ENCODE data around the gene CCDC9.

Gene CCDC9

DNA sequence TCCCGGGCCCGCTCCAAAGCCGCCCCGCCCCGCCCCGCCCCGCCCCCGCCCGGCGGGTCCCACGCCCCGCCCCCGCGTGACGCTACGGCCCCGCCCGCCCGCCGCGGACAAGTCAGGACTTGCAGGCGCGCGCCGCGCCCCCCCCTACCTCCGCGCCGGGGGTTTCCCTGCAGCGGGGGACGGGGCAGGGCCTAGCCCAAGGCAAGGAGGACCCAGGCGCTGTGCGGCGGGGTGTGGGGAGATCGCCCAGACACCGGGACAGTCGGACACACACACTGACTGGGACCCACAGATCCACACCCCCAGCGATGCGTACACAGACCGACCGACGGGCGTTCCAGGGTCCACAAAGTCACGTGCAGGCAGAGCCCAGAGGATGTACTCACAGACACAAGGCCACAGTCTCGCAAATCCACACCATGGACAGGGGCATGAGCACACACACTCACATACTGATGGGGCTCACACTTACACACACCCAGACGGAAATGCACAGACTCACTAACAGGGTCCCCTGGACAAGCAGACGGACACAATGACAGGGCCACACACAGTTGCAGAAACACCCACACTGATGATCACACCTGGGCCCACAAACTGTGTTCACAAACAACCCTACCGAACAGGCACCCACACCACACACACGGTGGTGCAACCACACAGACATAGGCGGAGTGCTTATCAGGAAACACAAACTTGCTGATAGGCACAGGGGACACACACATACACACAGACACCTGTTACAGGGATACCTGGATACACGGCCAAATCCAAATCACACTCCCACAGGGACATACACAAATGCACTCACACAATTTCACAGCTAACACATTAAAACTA lies 24.9 kb upstream of the CCDC9 start:
- peak overlapping the region; percentile 33 for H3K4me2 ChIP-seq (ENCODE audit: low read length)
- no peak overlapping the region for H2BK120ac ChIP-seq (ENCODE audit: low read depth, low read length)
- H2BK15ac ChIP-seq (replicated peaks; ENCODE audit: low read depth), result no peak overlapping the region
- DNase-seq, result peak; percentile 74
- peak overlapping the region; percentile 7 for H2AK5ac ChIP-seq (ENCODE audit: low read length)
- peak overlapping the region; percentile 88 for H3K56ac ChIP-seq (ENCODE audit: low read length)
- no peak overlapping the region for H4K5ac ChIP-seq (ENCODE audit: low read length)
- H2BK5ac ChIP-seq (ENCODE audit: low read length), result peak overlapping the region; percentile 79
- peak overlapping the region; percentile 3 for H3K18ac ChIP-seq (ENCODE audit: low read length)
- H4K8ac ChIP-seq (ENCODE audit: low read depth, low read length), result no peak overlapping the region
- no peak overlapping the region for H3K4me3 ChIP-seq (ENCODE audit: low read length)
- peaks cover 10% of the 10 kb centered on the region for H3K79me1 ChIP-seq (ENCODE audit: low read length)
- H3K4me1 ChIP-seq (ENCODE audit: control insufficient read depth, low read depth, low read length), result peaks cover 8% of the 10 kb centered on the region
- H3K27ac ChIP-seq (ENCODE audit: low read depth, low read length), result peak overlapping the region; percentile 46
- peaks cover 11% of the 10 kb centered on the region for H3K79me2 ChIP-seq (ENCODE audit: control insufficient read depth, insufficient read depth, low read length)
- no peak overlapping the region for H3K23ac ChIP-seq (ENCODE audit: low read length)
- no CpG with 5 or more reads among the region's 51 CpGs for WGBS (ENCODE audit: extremely low coverage, insufficient coverage, low lambda C conversion rate)
- no peaks in the 10 kb centered on the region for H3K36me3 ChIP-seq (ENCODE audit: control insufficient read depth, insufficient read depth, low read length)
- peak overlapping the region; percentile 8 for H3K4ac ChIP-seq (ENCODE audit: low read depth, low read length)
- no peaks in the 10 kb centered on the region for H3K27me3 ChIP-seq (ENCODE audit: insufficient read depth, low read length, poor library complexity)
- H3K9ac ChIP-seq (ENCODE audit: low read length), result peak overlapping the region; percentile 63

DNA sequence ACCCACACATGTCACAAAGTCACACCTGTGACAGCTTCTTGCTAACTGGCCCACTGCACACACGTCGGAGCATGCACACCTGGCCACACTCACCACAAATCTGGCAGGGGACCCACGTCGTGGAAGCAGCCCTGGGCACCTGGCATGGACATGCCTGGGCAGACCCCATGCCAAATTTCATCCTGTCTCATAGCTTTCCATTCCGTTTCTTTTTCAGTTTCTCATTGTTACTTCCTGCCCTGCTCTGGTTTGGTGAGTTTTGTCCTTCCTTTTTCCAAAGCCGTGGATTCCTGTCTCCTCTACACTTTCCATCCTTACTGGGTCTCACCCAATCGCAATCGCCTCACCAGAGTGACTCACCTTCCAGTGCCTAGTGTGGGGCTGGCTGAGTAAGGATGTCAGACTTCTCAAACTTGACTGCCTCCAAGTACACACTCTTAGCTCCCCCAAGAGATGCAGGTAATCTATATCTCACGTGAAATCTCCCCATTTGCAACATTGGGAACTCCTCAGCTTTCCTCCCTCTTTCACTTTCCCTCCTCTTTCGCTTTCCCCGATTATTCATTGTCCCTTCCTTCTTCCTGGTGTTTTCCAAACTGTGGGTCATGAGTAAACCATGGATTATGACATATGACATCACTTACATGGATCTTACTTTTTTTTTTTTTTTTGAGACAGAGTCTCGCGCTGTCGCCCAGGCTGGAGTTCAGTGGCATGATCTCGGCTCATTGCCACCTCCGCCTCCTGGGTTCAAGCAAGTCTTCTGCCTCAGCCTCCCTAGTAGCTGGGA lies 23.7 kb upstream of the CCDC9 start:
- Histone ChIP-seq H3K36me3 (ENCODE audit: control insufficient read depth, insufficient read depth, low read length) (no peaks in the 10 kb centered on the region), H3K23ac (ENCODE audit: low read length) (peak overlapping the region; percentile 6), H3K56ac (ENCODE audit: low read length) (peak overlapping the region; percentile 73), H2BK5ac (ENCODE audit: low read length) (peak overlapping the region; percentile 35), H3K4me2 (ENCODE audit: low read length) (no peak overlapping the region), H3K79me1 (ENCODE audit: low read length) (peaks cover 10% of the 10 kb centered on the region), H3K79me2 (ENCODE audit: control insufficient read depth, insufficient read depth, low read length) (peaks cover 11% of the 10 kb centered on the region), H4K8ac (ENCODE audit: low read depth, low read length) (no peak overlapping the region), H3K4ac (ENCODE audit: low read depth, low read length) (no peak overlapping the region), H3K9ac (ENCODE audit: low read length) (peak overlapping the region; percentile 22), H3K27ac (ENCODE audit: low read depth, low read length) (peak overlapping the region; percentile 1), H3K27me3 (ENCODE audit: insufficient read depth, low read length, poor library complexity) (no peaks in the 10 kb centered on the region), H3K4me1 (ENCODE audit: control insufficient read depth, low read depth, low read length) (peaks cover 8% of the 10 kb centered on the region), H2BK120ac (ENCODE audit: low read depth, low read length) (no peak overlapping the region), H4K5ac (ENCODE audit: low read length) (no peak overlapping the region), H3K18ac (ENCODE audit: low read length) (no peak overlapping the region), H2BK15ac (replicated peaks; ENCODE audit: low read depth) (no peak overlapping the region), H2AK5ac (ENCODE audit: low read length) (peak overlapping the region; percentile 78), H3K4me3 (ENCODE audit: low read length) (no peak overlapping the region)
- no peak for DNase-seq
- WGBS (ENCODE audit: extremely low coverage, insufficient coverage, low lambda C conversion rate), result no CpG with 5 or more reads among the region's 16 CpGs

GRCh38 chr19:47236072-47236675 lies 20.2 kb upstream of the CCDC9 start:
- H2AK5ac ChIP-seq (ENCODE audit: low read length), result no peak overlapping the region
- WGBS (ENCODE audit: extremely low coverage, insufficient coverage, low lambda C conversion rate), result no CpG with 5 or more reads among the region's 12 CpGs

DNA sequence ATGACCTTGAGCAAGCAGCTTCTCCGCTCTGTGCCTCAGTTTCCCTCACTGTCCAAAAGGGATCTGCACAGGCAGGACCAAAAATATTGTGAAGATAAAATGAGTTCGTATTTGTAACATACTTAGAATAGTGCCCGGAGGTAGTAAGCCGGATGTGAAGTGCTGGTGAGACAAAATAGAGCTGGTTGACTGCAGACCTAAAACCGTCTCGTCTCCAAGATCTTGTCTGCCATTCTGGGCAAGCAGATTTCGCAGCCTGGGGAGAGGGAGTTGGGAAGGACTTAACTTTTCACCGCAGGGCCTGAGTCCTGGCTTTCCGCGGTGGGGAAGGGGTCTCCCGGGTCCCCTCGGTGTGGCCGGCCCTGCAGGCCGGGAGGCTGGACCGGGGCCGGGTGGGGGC lies 17.2 kb upstream of the CCDC9 start:
- no CpG with 5 or more reads among the region's 16 CpGs for WGBS (ENCODE audit: extremely low coverage, insufficient coverage, low lambda C conversion rate)
- no peaks in the 10 kb centered on the region for H3K79me2 ChIP-seq (ENCODE audit: control insufficient read depth, insufficient read depth, low read length)
- no peak overlapping the region for H3K4ac ChIP-seq (ENCODE audit: low read depth, low read length)
- no peaks in the 10 kb centered on the region for H3K79me1 ChIP-seq (ENCODE audit: low read length)
- H4K8ac ChIP-seq (ENCODE audit: low read depth, low read length), result no peak overlapping the region
- H3K27me3 ChIP-seq (ENCODE audit: insufficient read depth, low read length, poor library complexity), result peaks cover 8% of the 10 kb centered on the region
- peak overlapping the region; percentile 9 for H3K18ac ChIP-seq (ENCODE audit: low read length)
- H3K56ac ChIP-seq (ENCODE audit: low read length), result peak overlapping the region; percentile 73
- no peak overlapping the region for H4K5ac ChIP-seq (ENCODE audit: low read length)
- H3K4me2 ChIP-seq (ENCODE audit: low read length), result no peak overlapping the region
- no peak overlapping the region for H2BK5ac ChIP-seq (ENCODE audit: low read length)
- no peak for DNase-seq
- no peaks in the 10 kb centered on the region for H3K36me3 ChIP-seq (ENCODE audit: control insufficient read depth, insufficient read depth, low read length)
- H3K4me3 ChIP-seq (ENCODE audit: low read length), result no peak overlapping the region
- H3K27ac ChIP-seq (ENCODE audit: low read depth, low read length), result no peak overlapping the region
- H3K4me1 ChIP-seq (ENCODE audit: control insufficient read depth, low read depth, low read length), result peaks cover 5% of the 10 kb centered on the region
- H2BK120ac ChIP-seq (ENCODE audit: low read depth, low read length), result no peak overlapping the region
- peak overlapping the region; percentile 37 for H3K9ac ChIP-seq (ENCODE audit: low read length)
- H3K23ac ChIP-seq (ENCODE audit: low read length), result no peak overlapping the region
- H2AK5ac ChIP-seq (ENCODE audit: low read length), result no peak overlapping the region
- H2BK15ac ChIP-seq (replicated peaks; ENCODE audit: low read depth), result no peak overlapping the region

More at GRCh38 chr19:47236072-47236675, 20.2 kb upstream of the CCDC9 start:
- Histone ChIP-seq H3K4me2 (ENCODE audit: low read length) (no peak overlapping the region), H3K36me3 (ENCODE audit: control insufficient read depth, insufficient read depth, low read length) (no peaks in the 10 kb centered on the region), H3K27me3 (ENCODE audit: insufficient read depth, low read length, poor library complexity) (peaks cover 8% of the 10 kb centered on the region), H4K8ac (ENCODE audit: low read depth, low read length) (no peak overlapping the region), H3K18ac (ENCODE audit: low read length) (no peak overlapping the region), H3K4me1 (ENCODE audit: control insufficient read depth, low read depth, low read length) (no peaks in the 10 kb centered on the region), H3K4me3 (ENCODE audit: low read length) (no peak overlapping the region), H3K4ac (ENCODE audit: low read depth, low read length) (no peak overlapping the region), H2BK15ac (replicated peaks; ENCODE audit: low read depth) (no peak overlapping the region), H3K79me2 (ENCODE audit: control insufficient read depth, insufficient read depth, low read length) (no peaks in the 10 kb centered on the region), H2BK120ac (ENCODE audit: low read depth, low read length) (no peak overlapping the region), H3K56ac (ENCODE audit: low read length) (no peak overlapping the region), H3K27ac (ENCODE audit: low read depth, low read length) (no peak overlapping the region), H3K23ac (ENCODE audit: low read length) (no peak overlapping the region), H3K79me1 (ENCODE audit: low read length) (no peaks in the 10 kb centered on the region), H3K9ac (ENCODE audit: low read length) (no peak overlapping the region), H4K5ac (ENCODE audit: low read length) (no peak overlapping the region), H2BK5ac (ENCODE audit: low read length) (no peak overlapping the region)
- DNase-seq, result no peak

- H3K23ac ChIP-seq (ENCODE audit: low read length), result no peak overlapping the region
- H3K36me3 ChIP-seq (ENCODE audit: control insufficient read depth, insufficient read depth, low read length), result no peaks in the 10 kb centered on the region
- H3K4ac ChIP-seq (ENCODE audit: low read depth, low read length), result no peak overlapping the region
- H3K9ac ChIP-seq (ENCODE audit: low read length), result no peak overlapping the region
- H3K27me3 ChIP-seq (ENCODE audit: insufficient read depth, low read length, poor library complexity), result peaks cover 8% of the 10 kb centered on the region
- H4K5ac ChIP-seq (ENCODE audit: low read length), result no peak overlapping the region
- H3K79me2 ChIP-seq (ENCODE audit: control insufficient read depth, insufficient read depth, low read length), result no peaks in the 10 kb centered on the region
- H2AK5ac ChIP-seq (ENCODE audit: low read length), result no peak overlapping the region
- no CpG with 5 or more reads among the region's 62 CpGs for WGBS (ENCODE audit: extremely low coverage, insufficient coverage, low lambda C conversion rate)
- no peak overlapping the region for H3K4me3 ChIP-seq (ENCODE audit: low read length)
- no peak overlapping the region for H2BK120ac ChIP-seq (ENCODE audit: low read depth, low read length)
- DNase-seq, result no peak
- H2BK15ac ChIP-seq (replicated peaks; ENCODE audit: low read depth), result no peak overlapping the region
- no peak overlapping the region for H2BK5ac ChIP-seq (ENCODE audit: low read length)
- peak overlapping the region; percentile 9 for H3K18ac ChIP-seq (ENCODE audit: low read length)
- H3K79me1 ChIP-seq (ENCODE audit: low read length), result no peaks in the 10 kb centered on the region
- H3K4me1 ChIP-seq (ENCODE audit: control insufficient read depth, low read depth, low read length), result peaks cover 5% of the 10 kb centered on the region
- no peak overlapping the region for H4K8ac ChIP-seq (ENCODE audit: low read depth, low read length)
- no peak overlapping the region for H3K56ac ChIP-seq (ENCODE audit: low read length)
- no peak overlapping the region for H3K4me2 ChIP-seq (ENCODE audit: low read length)
- H3K27ac ChIP-seq (ENCODE audit: low read depth, low read length), result no peak overlapping the region
These were observed 16.6 kb upstream of the CCDC9 start for GRCh38 chr19:47239610-47240296.

All from mesendoderm (in vitro differentiated cells).